ENCODE measurements around the gene TM9SF1.

The TM9SF1 gene

GRCh38 chr14:24147761-24148428 is 47.3 kb downstream of the TM9SF1 start:
- DNase-seq: no peak

GRCh38 chr14:24146978-24147760 is 48.1 kb downstream of the TM9SF1 start, which contains the start of gene RNF31:
Gene RNF31 (plus strand): TSS chr14:24147498. CDS start chr14:24147699, 201 bp downstream.
- peak; percentile 98 for DNase-seq

GRCh38 chr14:24146453-24146977 is 48.7 kb downstream of the TM9SF1 start, which contains the start of gene PSME2:
Gene PSME2 (minus strand): TSS chr14:24146610. CDS start chr14:24146581, 29 bp downstream.
- DNase-seq: peak; percentile 77

GRCh38 chr14:24145690-24146452 is 49.4 kb downstream of the TM9SF1 start:
- DNase-seq: no peak

- DNase-seq: no peak
Measured at GRCh38 chr14:24145219-24145618, 50.0 kb downstream of the TM9SF1 start.

GRCh38 chr14:24144451-24144850 is 50.8 kb downstream of the TM9SF1 start:
- DNase-seq: no peak

- DNase-seq: no peak
Measured at GRCh38 chr14:24143511-24143910, 51.7 kb downstream of the TM9SF1 start.

- peak; percentile 100 for DNase-seq
Measured at GRCh38 chr14:24141097-24141880, 54.0 kb downstream of the TM9SF1 start, which contains the start of gene EMC9. Gene EMC9 (minus strand): TSS chr14:24141591. CDS start chr14:24141304, 287 bp downstream.

GRCh38 chr14:24139272-24139934 is 55.8 kb downstream of the TM9SF1 start:
- DNase-seq: no peak
